Hepatocyte (in vitro differentiated cells): ENCODE measurements around the gene EBPL.

Experiments
- EZH2 ChIP-seq: fragments of 200-600 bp; sonication (generic); IDR thresholded peaks from 2 replicates; pipeline ENCODE4 v1.6.1; 2016; ENCODE audit warnings: antibody characterized with exemption, mild to moderate bottlenecking, borderline replicate concordance
- TF ChIP-seq, protein P1 (sequence below): fragments of 200-600 bp; sonication (generic); IDR thresholded peaks from 2 replicates; pipeline ENCODE4 v1.5.1; 2016; ENCODE audit warnings: antibody characterized with exemption, mild to moderate bottlenecking; ENCODE audit not compliant: poor library complexity

DNA sequence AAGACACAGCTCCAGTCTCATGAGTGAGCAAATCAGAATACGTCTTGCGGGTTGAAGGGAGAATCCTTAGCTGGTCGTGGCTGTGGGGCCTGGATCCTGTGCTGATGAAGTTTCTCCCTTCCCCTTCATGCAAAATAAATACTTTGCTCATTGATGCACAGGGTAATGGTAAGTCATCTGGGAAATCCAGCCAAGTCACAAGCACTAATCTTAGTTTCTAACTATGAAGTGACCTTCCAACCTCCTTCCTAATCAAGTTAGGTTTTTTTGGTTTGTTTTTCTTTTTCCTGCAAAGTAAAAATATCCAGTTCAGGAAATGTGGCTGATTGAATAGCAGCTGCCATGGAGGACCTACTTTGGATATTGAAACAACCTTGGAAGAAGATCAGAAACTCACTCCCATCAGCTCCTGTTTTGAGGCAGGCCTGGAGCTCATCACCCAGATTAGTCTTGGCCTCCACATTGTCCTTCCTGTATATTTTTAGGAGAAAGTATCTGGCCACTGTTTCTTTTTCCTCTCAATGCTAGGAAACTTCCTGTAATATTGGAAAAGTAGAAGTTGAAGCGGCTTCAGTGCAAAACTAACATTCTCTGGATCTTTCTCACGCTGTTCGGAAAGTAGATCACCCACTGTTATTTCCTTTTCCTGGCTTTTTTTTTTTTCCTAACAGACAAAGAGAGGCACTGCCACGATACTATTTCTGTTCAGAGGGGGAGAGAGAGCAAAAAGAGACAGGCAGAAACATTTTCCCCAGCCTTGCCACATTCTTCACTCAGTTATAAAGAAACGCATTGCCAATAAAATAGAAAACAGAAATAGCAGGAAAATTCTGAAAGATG, 75.2 kb downstream of the EBPL start:
- TF ChIP-seq, protein P1, sequence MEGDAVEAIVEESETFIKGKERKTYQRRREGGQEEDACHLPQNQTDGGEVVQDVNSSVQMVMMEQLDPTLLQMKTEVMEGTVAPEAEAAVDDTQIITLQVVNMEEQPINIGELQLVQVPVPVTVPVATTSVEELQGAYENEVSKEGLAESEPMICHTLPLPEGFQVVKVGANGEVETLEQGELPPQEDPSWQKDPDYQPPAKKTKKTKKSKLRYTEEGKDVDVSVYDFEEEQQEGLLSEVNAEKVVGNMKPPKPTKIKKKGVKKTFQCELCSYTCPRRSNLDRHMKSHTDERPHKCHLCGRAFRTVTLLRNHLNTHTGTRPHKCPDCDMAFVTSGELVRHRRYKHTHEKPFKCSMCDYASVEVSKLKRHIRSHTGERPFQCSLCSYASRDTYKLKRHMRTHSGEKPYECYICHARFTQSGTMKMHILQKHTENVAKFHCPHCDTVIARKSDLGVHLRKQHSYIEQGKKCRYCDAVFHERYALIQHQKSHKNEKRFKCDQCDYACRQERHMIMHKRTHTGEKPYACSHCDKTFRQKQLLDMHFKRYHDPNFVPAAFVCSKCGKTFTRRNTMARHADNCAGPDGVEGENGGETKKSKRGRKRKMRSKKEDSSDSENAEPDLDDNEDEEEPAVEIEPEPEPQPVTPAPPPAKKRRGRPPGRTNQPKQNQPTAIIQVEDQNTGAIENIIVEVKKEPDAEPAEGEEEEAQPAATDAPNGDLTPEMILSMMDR, result no peak
- no peak for TF ChIP-seq EZH2
